ENCODE data around the gene TTC31.

Gene TTC31

DNA sequence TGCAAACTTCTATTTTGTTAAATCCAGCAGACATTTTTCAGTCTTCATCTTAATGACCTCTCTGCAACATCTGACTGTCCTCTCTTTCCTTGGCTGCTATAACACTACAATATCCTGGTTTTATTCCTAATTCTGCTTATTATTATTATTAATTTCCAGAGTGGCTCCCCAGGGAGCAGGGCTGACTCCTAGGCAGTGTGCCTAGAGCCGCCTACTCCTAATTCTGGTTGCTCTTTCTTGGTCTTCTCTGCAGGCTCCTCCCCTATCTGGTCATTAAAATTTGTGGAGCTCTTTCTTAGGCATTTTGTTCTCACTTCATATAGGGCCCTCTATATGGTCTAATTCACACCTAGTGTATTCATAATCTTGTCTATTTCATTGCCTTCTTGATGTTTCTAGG is 60.1 kb downstream of the TTC31 start:
- in situ Hi-C loops (cut with MboI; ENCODE audit: low sequenced_read_pairs): no loop called here
